Measurements from ENCODE around the gene DCLRE1C.
"Not testable (repeated sequence)": the region's sequence is repeated elsewhere in the genome, so short reads cannot be mapped to it uniquely, and the experiment has no call there.

The DCLRE1C gene

GRCh38 chr10:14879124-14879927, 74.6 kb downstream of the DCLRE1C start:
- peak; percentile 52 to 57 for DNase-seq

DNA sequence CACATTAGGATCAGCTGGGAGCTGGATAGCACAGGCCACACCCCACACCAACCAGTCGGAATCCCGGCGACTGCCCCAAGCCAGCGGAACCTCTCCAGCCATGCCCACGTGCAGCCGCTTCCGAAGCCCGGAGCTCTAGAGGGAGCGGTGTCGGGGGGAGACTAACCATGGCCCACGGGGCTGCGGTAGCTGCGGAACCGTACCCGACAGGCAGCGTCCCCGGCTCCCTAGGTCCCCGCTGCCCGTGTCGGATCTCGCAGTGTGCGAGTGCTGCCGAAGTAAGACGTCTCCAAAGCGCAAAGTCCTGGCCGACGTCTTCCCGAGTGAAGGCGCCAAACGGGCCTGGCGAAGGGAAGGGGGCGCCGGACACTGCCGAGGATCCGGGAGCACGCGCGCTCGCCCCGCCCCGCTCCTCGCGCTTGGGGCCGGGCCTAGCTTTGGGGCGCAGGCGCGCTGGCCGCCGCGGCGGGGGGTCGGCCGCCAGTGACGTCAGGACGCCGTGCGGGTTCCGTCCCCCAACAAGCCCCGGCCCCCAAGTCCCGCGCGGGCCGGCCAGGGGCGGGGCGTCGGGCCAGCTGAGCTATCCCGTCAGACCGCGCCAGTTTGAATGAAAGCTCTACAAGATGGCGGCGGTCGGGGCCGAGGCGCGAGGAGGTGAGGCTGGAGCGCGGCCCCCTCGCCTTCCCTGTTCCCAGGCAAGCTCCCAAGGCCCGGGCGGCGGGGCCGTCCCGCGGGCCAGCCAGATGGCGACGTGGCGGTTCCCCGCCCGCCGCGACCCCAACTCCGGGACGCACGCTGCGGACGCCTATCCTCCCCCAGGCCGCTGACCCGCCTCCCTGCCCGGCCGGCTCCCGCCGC, 75.4 kb downstream of the DCLRE1C start, which contains the start of gene SUV39H2:
Gene SUV39H2, plus strand, starts transcription at position 601 of the 858 bp plus-strand sequence. Its CDS starts 23 bp downstream, at position 624.
- peak; percentile 93 to 96 for DNase-seq

DNA sequence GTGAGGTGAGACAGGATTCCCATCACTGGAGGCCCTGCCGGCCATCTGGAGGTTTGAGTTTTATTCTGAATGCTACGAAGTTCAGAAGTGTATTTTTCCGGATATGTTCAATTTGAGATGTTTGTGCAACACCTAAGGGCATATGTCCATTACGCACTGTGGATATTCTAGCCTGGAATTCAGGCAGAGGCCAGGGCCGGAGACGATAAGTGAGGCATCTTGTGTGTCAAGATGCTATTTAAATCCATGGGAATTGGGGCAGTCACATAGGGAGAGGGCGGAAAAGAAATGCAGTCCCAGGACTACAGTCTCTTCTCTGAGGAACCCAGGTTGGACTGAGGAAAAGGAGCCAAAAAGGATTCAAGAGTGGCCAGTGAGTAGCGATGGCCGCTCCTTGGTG, 77.1 kb downstream of the DCLRE1C start:
- no peak for DNase-seq

GRCh38 chr10:14875941-14876340, 78.0 kb downstream of the DCLRE1C start:
- DNase-seq, result no peak

GRCh38 chr10:14873090-14873760, 80.7 kb downstream of the DCLRE1C start:
- DNase-seq, result no peak

DNA sequence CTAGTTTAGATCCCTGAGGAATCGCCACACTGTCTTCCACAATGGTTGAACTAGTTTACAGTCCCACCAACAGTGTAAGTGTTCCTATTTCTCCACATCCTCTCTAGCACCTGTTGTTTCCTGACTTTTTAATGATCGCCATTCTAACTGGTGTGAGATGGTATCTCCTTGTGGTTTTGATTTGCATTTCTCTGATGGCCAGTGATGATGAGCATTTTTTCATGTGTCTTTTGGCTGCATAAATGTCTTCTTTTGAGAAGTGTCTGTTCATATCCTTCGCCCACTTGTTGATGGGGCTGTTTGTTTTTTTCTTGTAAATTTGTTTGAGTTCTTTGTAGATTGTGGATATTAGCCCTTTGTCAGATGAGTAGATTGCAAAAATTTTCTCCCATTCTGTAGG, 89.0 kb downstream of the DCLRE1C start:
- not testable (repeated sequence) for DNase-seq

- DNase-seq, result not testable (repeated sequence)
These were observed 89.4 kb downstream of the DCLRE1C start for GRCh38 chr10:14864466-14864865.

DNA sequence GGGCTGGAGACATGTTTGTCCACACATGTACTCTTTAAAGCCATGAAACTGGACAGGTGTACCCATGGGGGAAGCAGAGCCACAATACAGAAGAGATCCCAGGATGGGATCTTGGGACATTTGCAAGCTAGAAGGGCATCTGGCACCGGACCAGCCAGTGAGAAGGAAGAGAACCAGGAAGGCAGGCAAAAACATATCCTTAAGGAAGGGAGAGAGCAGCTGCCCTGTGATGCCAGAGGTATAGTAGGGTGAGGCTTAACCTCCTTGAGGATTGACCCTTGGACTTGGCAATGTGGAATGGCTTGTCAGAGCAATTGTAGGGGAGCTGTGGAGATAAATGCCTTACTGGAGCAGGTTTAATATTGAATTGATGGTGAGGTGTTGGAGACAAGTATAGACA, 93.1 kb downstream of the DCLRE1C start:
- no peak for DNase-seq

GRCh38 chr10:14859775-14860174, 94.1 kb downstream of the DCLRE1C start:
- DNase-seq, result no peak

DNA sequence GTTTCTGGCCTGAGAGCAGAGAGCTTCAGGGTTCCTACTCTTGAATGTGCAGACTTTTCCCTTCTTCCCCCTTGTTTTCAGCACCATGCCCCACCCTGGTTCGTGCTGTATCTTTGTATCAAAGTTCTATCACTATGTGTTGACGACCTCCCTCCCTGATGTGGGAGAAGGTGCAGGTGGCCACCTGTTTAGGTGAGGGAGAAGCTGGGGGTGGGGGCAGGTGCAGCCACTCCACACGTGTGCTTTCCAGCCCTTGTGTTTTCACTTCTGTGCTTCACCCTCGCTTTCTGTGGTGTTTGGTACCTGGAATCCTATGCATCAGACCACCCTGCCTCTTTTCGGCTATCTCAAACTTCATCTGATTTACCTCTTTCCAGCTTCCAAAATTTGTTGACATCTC, 94.9 kb downstream of the DCLRE1C start:
- DNase-seq, result no peak

DNA sequence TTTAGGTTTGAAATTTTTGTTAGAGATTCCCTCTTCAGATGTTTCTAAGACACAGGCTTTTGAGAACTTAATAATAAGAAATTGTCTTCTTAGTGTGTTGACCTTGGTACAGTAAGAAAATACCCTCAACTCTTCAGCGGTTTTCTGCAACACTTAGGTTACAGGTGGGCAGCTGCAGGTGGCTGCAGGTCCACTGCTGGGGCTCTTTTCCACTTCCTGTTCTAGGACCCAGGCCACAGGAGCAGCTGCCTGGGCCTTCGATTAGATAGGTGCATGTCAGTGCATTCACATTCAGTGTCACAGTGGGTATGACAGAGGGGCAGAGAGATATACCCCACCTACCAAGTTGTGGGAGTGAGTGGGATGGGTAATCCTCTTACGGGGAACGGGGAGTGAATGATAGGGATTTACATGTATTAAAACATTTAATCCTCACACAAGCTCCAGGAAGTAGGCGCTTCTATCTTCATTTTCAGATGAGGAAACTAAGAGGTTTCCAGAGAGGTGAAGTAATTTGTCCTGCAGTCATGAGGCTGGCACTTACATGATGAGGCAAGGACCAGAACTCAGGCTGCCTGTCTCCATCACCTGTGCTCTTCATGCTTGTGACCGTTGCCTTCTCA, 95.4 kb downstream of the DCLRE1C start:
- no peak for DNase-seq

- DNase-seq, result no peak
These were observed 98.4 kb downstream of the DCLRE1C start for GRCh38 chr10:14855453-14855852.

- DNase-seq, result no peak
These were observed 101.7 kb downstream of the DCLRE1C start for GRCh38 chr10:14852236-14852635.
